Thyroid gland (tissue), 4 donors: ENCODE measurements around the gene LEO1. TPM values are rescaled to one million over a fixed set of nuclear protein-coding genes. Genes with fewer than 3 reads are reported as not detected.

Experiments
- DNase-seq, 2 donors: peaks; one replicate each; pipeline ENCODE4 v3.0.0-alpha.2; 2019
- H3K27ac ChIP-seq, 3 donors: fragments of 200-600 bp; sonication (generic); 1 replicate in 2 of 3; 2 replicates in 1 of 3; pipeline ENCODE4 v1.5.1; 2016 to 2019; ENCODE audit warnings: mild to moderate bottlenecking in 1 of 3, moderate library complexity in 1 of 3
- H3K27me3 ChIP-seq: fragments of 200-600 bp; sonication (generic); one replicate; pipeline ENCODE4 v1.5.1; 2019
- H3K36me3 ChIP-seq, 2 donors: fragments of 200-600 bp; sonication (generic); one replicate each; pipeline ENCODE4 v1.5.1; 2016 to 2019
- H3K4me1 ChIP-seq, 2 donors: fragments of 200-600 bp; sonication (generic); one replicate each; pipeline ENCODE4 v1.5.1; 2017 to 2019
- H3K4me3 ChIP-seq, 3 donors: fragments of 200-600 bp; sonication (generic); replicated peaks in 1 of 3; 1 replicate in 2 of 3; 2 replicates in 1 of 3; pipeline ENCODE4 v1.5.1; 2016; ENCODE audit warnings: mild to moderate bottlenecking in 1 of 3
- H3K9me3 ChIP-seq: fragments of 200-600 bp; sonication (generic); one replicate; pipeline ENCODE4 v1.5.1; 2017
- CTCF ChIP-seq, 6 experiments: fragments of 200-600 bp in 3 of 6; fragments of 450-650 bp in 3 of 6; sonication (generic) in 3 of 6; IDR thresholded peaks; one replicate each; pipeline ENCODE4 v1.5.1; 2016 to 2019; ENCODE audit warnings: antibody characterized with exemption in 6 of 6, mild to moderate bottlenecking in 2 of 6, inconsistent platforms in 1 of 6, moderate library complexity in 1 of 6
- POLR2A ChIP-seq, 2 donors: fragments of 450-650 bp; IDR thresholded peaks; one replicate each; pipeline ENCODE4 v1.6.1; 2017; ENCODE audit warnings: antibody characterized with exemption in 2 of 2, mild to moderate bottlenecking in 2 of 2, moderate library complexity in 1 of 2
- whole genome bisulfite sequencing, 2 donors: methylation state at CpG; one replicate each; pipeline ENCODE4 v1.1.5; 2017; 5-methylcytosine and 5-hydroxymethylcytosine counted together
- intact Hi-C: fragments of 100-400 bp; cut with DNase I; formaldehyde crosslinking; loops from one replicate; pipeline ENCODE4 v1.15.1; 2023
- total RNA-seq, 4 donors: library from RNA; depleted of rRNA; stranded (reverse); fragments of >200 nt; gene quantifications; one replicate each; pipeline ENCODE4 v1.2.3, GENCODE V29; 2016

LEO1 gene
- total RNA-seq, 4 donors from 2014 or later = 13.2 to 26.9 (median 19.5) TPM

GRCh38 chr15:52002351-52002750 lies 30.8 kb upstream of the LEO1 start:
- TF ChIP-seq CTCF (IDR thresholded peaks at IDR 0.05) (no peak), POLR2A (IDR thresholded peaks at IDR 0.05) (no peak)
- Histone ChIP-seq H3K4me3 (no peak overlapping the region), H3K27me3 (no peaks in the 10 kb centered on the region), H3K9me3 (no peaks in the 10 kb centered on the region), H3K4me1 (peaks cover 6 to 17% of the 10 kb centered on the region in 2 donors), H3K36me3 (no peaks in the 10 kb centered on the region), H3K27ac (no peak overlapping the region)
- intact Hi-C loops = no loop called here
- WGBS, 2 donors = 68 to 89% methylated on average over 2 of the region's 2 CpGs
- DNase-seq = no peak

DNA sequence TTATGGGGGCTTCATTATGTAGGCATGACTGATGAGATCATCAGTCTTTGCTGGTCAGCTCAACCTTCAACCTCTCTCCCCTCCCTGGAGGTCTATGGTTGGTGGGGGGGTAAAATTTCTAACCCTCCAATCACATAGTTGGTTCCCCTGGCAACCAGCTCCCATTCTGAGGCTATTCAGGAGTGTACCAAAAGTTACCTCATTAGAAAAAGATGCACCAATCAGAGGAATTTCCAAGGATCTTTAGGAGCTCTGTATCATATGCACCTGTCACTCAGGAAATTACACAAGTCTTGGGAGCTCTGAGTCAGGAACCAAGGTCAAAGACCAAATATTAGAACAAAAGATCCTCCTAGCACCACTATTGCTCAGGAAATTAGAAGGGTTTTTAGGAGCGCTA lies 21.4 kb upstream of the LEO1 start:
- peaks cover 8 to 13% of the 10 kb centered on the region in 2 donors for H3K4me1 ChIP-seq
- H3K9me3 ChIP-seq = no peaks in the 10 kb centered on the region
- intact Hi-C loops = no loop called here
- no peak overlapping the region for H3K27ac ChIP-seq
- DNase-seq = no peak
- TF ChIP-seq POLR2A (IDR thresholded peaks at IDR 0.05) (no peak), CTCF (IDR thresholded peaks at IDR 0.05) (no peak)
- no peak overlapping the region for H3K4me3 ChIP-seq
- H3K36me3 ChIP-seq = no peaks in the 10 kb centered on the region
- 85 to 97% methylated on average over 1 of the region's 1 CpG for whole genome bisulfite sequencing, 2 donors
- no peaks in the 10 kb centered on the region for H3K27me3 ChIP-seq

GRCh38 chr15:51991141-51991540 lies 19.6 kb upstream of the LEO1 start:
- WGBS, 2 donors = 89 to 93% methylated on average over 4 of the region's 4 CpGs
- intact Hi-C loops = no loop called here

DNA sequence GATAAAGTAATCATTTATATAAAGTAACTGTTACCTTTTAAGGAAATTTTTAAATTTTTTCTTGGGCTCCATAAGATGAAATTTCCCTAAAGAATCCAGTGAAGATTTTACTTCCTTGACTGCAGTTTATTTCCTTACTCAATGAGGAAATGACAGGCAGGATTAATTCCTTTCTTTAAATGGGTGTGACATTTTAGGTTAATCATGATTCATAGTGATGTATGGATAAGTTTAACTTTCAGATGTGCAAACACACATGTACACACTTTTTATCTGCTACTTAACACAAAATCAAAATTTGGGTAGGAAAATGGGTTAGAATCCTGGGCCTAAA lies 11.2 kb upstream of the LEO1 start:
- no peak for TF ChIP-seq POLR2A (IDR thresholded peaks at IDR 0.05)
- no peak for TF ChIP-seq CTCF (IDR thresholded peaks at IDR 0.05)
- intact Hi-C loops = no loop called here
- no peaks in the 10 kb centered on the region for H3K27me3 ChIP-seq
- no peak overlapping the region for H3K27ac ChIP-seq
- no peaks in the 10 kb centered on the region for H3K4me1 ChIP-seq
- H3K4me3 ChIP-seq = no peak overlapping the region
- H3K36me3 ChIP-seq = no peaks in the 10 kb centered on the region
- DNase-seq = no peak
- H3K9me3 ChIP-seq = no peaks in the 10 kb centered on the region

More at GRCh38 chr15:51991141-51991540, 19.6 kb upstream of the LEO1 start:
- Histone ChIP-seq H3K27me3 (no peaks in the 10 kb centered on the region), H3K4me1 (peaks cover 8 to 13% of the 10 kb centered on the region in 2 donors), H3K27ac (no peak overlapping the region), H3K36me3 (no peaks in the 10 kb centered on the region), H3K4me3 (no peak overlapping the region), H3K9me3 (no peaks in the 10 kb centered on the region)
- DNase-seq = no peak
- TF ChIP-seq CTCF (IDR thresholded peaks at IDR 0.05) = no peak
- TF ChIP-seq POLR2A (IDR thresholded peaks at IDR 0.05) = no peak

DNA sequence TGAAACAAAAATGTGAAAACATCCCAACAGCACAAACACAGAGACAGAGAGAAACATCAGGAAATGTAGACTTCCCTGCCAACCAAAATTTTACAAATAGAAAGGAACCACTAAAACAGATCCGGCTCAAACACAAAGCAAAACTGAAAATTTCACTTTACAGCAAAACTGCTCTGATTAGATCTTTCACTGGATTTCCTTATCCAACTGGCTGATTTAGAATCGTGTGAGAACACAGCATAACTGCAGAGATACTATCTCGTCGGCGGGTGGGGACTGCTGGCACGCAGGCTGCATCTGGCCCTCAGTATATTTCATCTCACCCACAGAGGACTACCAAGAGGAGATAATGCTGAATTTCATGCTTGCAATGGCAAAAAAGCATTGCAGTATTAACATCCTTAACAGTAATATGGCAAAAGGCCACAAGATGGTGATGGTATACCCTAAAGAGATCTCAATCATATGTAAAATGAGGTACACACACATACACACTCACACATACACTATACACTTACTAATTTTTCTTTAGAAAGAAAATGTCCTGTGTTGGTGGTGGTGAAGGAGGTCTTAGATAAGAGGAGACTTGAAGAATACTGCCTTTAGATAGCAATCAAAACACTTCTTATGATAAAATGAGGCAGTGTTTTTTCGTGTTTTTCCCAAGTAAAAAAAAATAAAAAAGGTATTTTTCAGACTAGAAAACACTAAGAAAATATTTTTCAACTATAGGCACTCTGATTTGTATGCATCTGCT lies 10.6 kb upstream of the LEO1 start:
- intact Hi-C loops = no loop called here

More for the DNA sequence above, 10.6 kb upstream of the LEO1 start:
- WGBS, 2 donors = 35 to 37% methylated on average over 7 of the region's 7 CpGs
- no peak overlapping the region for H3K4me3 ChIP-seq
- TF ChIP-seq POLR2A (IDR thresholded peaks at IDR 0.05) = no peak
- TF ChIP-seq CTCF (IDR thresholded peaks at IDR 0.05) = peak in 4 of 6 experiments; percentile 13 to 38 (median 32)
- DNase-seq = peak in 1 of 2 donors; percentile 9
- no peaks in the 10 kb centered on the region for H3K4me1 ChIP-seq
- H3K27ac ChIP-seq = peak overlapping the region; percentile 25 to 80 (median 38)
- H3K27me3 ChIP-seq = no peaks in the 10 kb centered on the region
- no peaks in the 10 kb centered on the region for H3K36me3 ChIP-seq
- no peaks in the 10 kb centered on the region for H3K9me3 ChIP-seq
